NCI-H460 (cell line): ENCODE data around the gene PPP4R1. TPM values are rescaled to one million over a fixed set of nuclear protein-coding genes. Genes with fewer than 3 reads are reported as not detected.
A peak's percentile ranks its signal among the peaks of the same experiment; 100 is the strongest.
"Not testable (repeated sequence)": the region's sequence is repeated elsewhere in the genome, so short reads cannot be mapped to it uniquely, and the experiment has no call there.

Experiments
- DNase-seq: peaks from one replicate; pipeline ENCODE4 v3.0.0-alpha.2; 2016; ENCODE audit warnings: low read depth; ENCODE audit errors: extremely low read depth
- total RNA-seq: library from RNA; depleted of rRNA; stranded (reverse); fragments of >200 nt; shearing (Covaris generic); gene quantifications from 2 replicates; pipeline ENCODE4 v1.2.3, GENCODE V29; 2014

PPP4R1 gene
- total RNA-seq, 1 experiment from 2014 or later: 30.6 TPM

GRCh38 chr18:9630444-9630843 is 16.1 kb upstream of the PPP4R1 start:
- no peak for DNase-seq

- no peak for DNase-seq
Observed at GRCh38 chr18:9629709-9630108, 15.3 kb upstream of the PPP4R1 start.

GRCh38 chr18:9628984-9629383 is 14.6 kb upstream of the PPP4R1 start:
- DNase-seq: no peak

GRCh38 chr18:9627642-9628041 is 13.3 kb upstream of the PPP4R1 start:
- DNase-seq: no peak

- no peak for DNase-seq
Observed at GRCh38 chr18:9619990-9620389, 5.6 kb upstream of the PPP4R1 start.

- DNase-seq: no peak
Observed at GRCh38 chr18:9619545-9619944, 5.2 kb upstream of the PPP4R1 start.

GRCh38 chr18:9619056-9619455 is 4.7 kb upstream of the PPP4R1 start:
- DNase-seq: no peak

GRCh38 chr18:9617006-9617542 is 2.7 kb upstream of the PPP4R1 start:
- DNase-seq: no peak

- DNase-seq: no peak
Observed at GRCh38 chr18:9616049-9616448, 1.7 kb upstream of the PPP4R1 start.

- no peak for DNase-seq
Observed at GRCh38 chr18:9615280-9615797, 980 bp upstream of the PPP4R1 start.

GRCh38 chr18:9613550-9614400 is 584 bp downstream of the PPP4R1 start:
- no peak for DNase-seq

GRCh38 chr18:9612977-9613376 is 1.4 kb downstream of the PPP4R1 start:
- no peak for DNase-seq

GRCh38 chr18:9612215-9612830 is 2.0 kb downstream of the PPP4R1 start:
- DNase-seq: peak; percentile 34

GRCh38 chr18:9609190-9609589 is 5.2 kb downstream of the PPP4R1 start:
- DNase-seq: no peak

GRCh38 chr18:9608728-9609127 is 5.6 kb downstream of the PPP4R1 start:
- DNase-seq: no peak

GRCh38 chr18:9608298-9608697 is 6.1 kb downstream of the PPP4R1 start:
- DNase-seq: no peak

- not testable (repeated sequence) for DNase-seq
Observed at GRCh38 chr18:9607111-9607510, 7.2 kb downstream of the PPP4R1 start.

GRCh38 chr18:9606039-9606438 is 8.3 kb downstream of the PPP4R1 start:
- DNase-seq: no peak

- DNase-seq: no peak
Observed at GRCh38 chr18:9604348-9604747, 10.0 kb downstream of the PPP4R1 start.

GRCh38 chr18:9599328-9599727 is 15.0 kb downstream of the PPP4R1 start:
- no peak for DNase-seq

GRCh38 chr18:9597609-9598008 is 16.8 kb downstream of the PPP4R1 start:
- no peak for DNase-seq
